ENCODE measurements around the gene NPRL2. TPM values are rescaled to one million over a fixed set of nuclear protein-coding genes. Genes with fewer than 3 reads are reported as not detected.

Gene NPRL2
- total and polyA plus RNA-seq, 2 of the 13 experiments (the other 11 are each of a cell fraction or from before 2014, with no cell fraction given) = 30.6 to 51.4 TPM

DNA sequence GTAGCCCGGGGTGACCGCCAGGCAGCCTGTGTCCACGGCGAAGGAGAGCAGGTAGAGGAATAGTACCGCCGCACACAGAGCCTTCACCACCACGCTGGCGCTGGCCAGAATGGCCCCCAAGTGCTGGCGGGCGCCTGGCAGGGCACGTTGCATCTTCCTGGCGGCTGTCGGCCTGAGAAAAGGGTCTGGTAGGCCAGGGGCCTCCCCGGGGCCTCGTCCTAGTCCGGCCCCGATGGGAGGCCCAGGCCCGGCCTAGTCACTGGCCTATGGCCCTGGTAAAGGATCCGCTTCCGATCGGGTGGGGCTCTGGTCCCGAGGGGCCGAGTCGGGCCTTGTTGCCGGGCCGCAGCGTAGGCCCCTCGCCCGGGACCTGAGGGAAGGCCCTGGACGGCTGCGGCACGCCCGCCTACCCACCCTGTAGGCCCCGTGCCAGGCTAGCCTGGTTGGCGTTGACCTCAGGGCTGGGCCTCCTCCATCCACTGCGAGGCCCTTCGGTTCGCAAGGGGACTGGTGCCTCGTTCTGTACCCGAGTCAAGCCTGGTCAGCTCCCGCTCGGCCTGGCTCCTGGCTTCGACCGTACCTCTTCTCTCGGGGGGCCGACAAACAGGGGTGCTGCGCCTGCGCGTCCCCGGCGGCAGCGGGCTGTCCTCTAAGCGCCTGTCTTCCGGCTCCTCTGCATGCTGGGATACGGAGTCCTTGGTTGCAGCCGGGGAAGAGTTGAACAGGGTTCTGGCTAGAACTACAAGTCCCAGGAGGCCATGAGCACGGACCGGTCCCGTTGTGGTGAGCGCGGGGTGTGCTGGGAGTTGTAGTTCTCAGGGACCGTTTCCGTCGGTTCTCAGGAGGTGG is 8.6 kb upstream of the NPRL2 start, which contains the start of gene TMEM115 (continued):
- no peak; the same call in 1 of the 2 replicates for TF ChIP-seq ZNF33B (CRISPR knock-in tag; IDR thresholded peaks at IDR 0.05)
- no peak for TF ChIP-seq ZNF207 (IDR thresholded peaks at IDR 0.05; ENCODE audit: borderline replicate concordance)
- 0 out of 2 replicates have a peak, but pooled peaks have one; percentile 71 for TF ChIP-seq ZIK1 (CRISPR knock-in tag; IDR thresholded peaks at IDR 0.05; ENCODE audit: borderline replicate concordance, low read depth)
- TF ChIP-seq, protein P1, sequence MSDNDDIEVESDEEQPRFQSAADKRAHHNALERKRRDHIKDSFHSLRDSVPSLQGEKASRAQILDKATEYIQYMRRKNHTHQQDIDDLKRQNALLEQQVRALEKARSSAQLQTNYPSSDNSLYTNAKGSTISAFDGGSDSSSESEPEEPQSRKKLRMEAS (IDR thresholded peaks at IDR 0.05) = peak; percentile 78
- TF ChIP-seq ZNF451 (CRISPR knock-in tag; IDR thresholded peaks at IDR 0.05) = 0 out of 2 replicates have a peak, but pooled peaks have one; percentile 79
- peak; percentile 81 for TF ChIP-seq AKAP8 (CRISPR knock-in tag; IDR thresholded peaks at IDR 0.05)
- TF ChIP-seq ZNF713 (CRISPR knock-in tag; IDR thresholded peaks at IDR 0.05) = 0 out of 2 replicates have a peak, but pooled peaks have one; percentile 81
- TF ChIP-seq, protein P2, sequence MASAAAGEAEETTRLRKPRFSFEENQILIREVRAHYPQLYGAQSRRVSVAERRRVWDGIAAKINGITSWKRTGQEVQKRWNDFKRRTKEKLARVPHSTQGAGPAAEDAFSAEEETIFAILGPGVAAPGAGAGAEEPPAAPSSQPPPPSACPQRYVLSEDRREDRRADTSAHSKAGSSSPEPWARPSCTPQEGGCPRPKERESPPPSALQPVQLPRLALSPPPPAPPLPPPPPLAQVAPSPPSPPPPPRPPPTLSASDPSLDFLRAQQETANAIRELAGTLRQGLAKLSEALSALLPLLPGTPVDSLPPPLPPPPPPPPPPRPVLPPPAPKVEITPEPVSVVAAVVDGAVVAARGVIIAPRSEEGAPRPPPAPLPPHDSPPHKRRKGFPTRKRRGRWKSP (CRISPR knock-in tag; IDR thresholded peaks at IDR 0.05) = 0 out of 2 replicates have a peak, but pooled peaks have one; percentile 82
- TF ChIP-seq, protein P3, sequence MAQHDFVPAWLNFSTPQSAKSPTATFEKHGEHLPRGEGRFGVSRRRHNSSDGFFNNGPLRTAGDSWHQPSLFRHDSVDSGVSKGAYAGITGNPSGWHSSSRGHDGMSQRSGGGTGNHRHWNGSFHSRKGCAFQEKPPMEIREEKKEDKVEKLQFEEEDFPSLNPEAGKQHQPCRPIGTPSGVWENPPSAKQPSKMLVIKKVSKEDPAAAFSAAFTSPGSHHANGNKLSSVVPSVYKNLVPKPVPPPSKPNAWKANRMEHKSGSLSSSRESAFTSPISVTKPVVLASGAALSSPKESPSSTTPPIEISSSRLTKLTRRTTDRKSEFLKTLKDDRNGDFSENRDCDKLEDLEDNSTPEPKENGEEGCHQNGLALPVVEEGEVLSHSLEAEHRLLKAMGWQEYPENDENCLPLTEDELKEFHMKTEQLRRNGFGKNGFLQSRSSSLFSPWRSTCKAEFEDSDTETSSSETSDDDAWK (CRISPR knock-in tag; IDR thresholded peaks at IDR 0.05) = no peak
- peak; percentile 95 for TF ChIP-seq CBFB (CRISPR knock-in tag; IDR thresholded peaks at IDR 0.05)
- TF ChIP-seq ZNF382 (CRISPR knock-in tag; IDR thresholded peaks at IDR 0.05; ENCODE audit: borderline replicate concordance) = no peak
- TF ChIP-seq IRX3 (CRISPR knock-in tag; IDR thresholded peaks at IDR 0.05; ENCODE audit: borderline replicate concordance, low read depth) = 0 out of 2 replicates have a peak, but pooled peaks have one; percentile 24
- TF ChIP-seq, protein P4, sequence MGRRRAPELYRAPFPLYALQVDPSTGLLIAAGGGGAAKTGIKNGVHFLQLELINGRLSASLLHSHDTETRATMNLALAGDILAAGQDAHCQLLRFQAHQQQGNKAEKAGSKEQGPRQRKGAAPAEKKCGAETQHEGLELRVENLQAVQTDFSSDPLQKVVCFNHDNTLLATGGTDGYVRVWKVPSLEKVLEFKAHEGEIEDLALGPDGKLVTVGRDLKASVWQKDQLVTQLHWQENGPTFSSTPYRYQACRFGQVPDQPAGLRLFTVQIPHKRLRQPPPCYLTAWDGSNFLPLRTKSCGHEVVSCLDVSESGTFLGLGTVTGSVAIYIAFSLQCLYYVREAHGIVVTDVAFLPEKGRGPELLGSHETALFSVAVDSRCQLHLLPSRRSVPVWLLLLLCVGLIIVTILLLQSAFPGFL (CRISPR knock-in tag; IDR thresholded peaks at IDR 0.05) = no peak
- TF ChIP-seq ZBTB7A (CRISPR knock-in tag; IDR thresholded peaks at IDR 0.05) = 0 out of 2 replicates have a peak, but pooled peaks have one; percentile 34
- TF ChIP-seq, protein P5, sequence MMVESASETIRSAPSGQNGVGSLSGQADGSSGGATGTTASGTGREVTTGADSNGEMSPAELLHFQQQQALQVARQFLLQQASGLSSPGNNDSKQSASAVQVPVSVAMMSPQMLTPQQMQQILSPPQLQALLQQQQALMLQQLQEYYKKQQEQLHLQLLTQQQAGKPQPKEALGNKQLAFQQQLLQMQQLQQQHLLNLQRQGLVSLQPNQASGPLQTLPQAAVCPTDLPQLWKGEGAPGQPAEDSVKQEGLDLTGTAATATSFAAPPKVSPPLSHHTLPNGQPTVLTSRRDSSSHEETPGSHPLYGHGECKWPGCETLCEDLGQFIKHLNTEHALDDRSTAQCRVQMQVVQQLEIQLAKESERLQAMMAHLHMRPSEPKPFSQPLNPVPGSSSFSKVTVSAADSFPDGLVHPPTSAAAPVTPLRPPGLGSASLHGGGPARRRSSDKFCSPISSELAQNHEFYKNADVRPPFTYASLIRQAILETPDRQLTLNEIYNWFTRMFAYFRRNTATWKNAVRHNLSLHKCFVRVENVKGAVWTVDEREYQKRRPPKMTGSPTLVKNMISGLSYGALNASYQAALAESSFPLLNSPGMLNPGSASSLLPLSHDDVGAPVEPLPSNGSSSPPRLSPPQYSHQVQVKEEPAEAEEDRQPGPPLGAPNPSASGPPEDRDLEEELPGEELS (CRISPR knock-in tag; IDR thresholded peaks at IDR 0.05) = peak; percentile 32; the same call in 1 of the 2 replicates
- peak; percentile 62; the same call in 1 of the 2 replicates for TF ChIP-seq CHD2 (IDR thresholded peaks at IDR 0.05; ENCODE audit: low read depth, low read length)
- TF ChIP-seq MAFF (IDR thresholded peaks at IDR 0.05; ENCODE audit: low read depth, low read length) = no peak
- TF ChIP-seq ZNF383 (CRISPR knock-in tag; IDR thresholded peaks at IDR 0.05; ENCODE audit: borderline replicate concordance) = peak; percentile 64; the same call in 1 of the 2 replicates
- TF ChIP-seq PAX8 (CRISPR knock-in tag; IDR thresholded peaks at IDR 0.05; ENCODE audit: borderline replicate concordance) = peak; percentile 61; the same call in 1 of the 2 replicates
- TF ChIP-seq NR2F1 (CRISPR knock-in tag; IDR thresholded peaks at IDR 0.05) = no peak
- peak; percentile 25; the same call in 1 of the 2 replicates for TF ChIP-seq BCL6 (CRISPR knock-in tag; IDR thresholded peaks at IDR 0.05)
- peak; percentile 89 for TF ChIP-seq ZNF430 (CRISPR knock-in tag; IDR thresholded peaks at IDR 0.05)
- no peak for TF ChIP-seq HNF4A (CRISPR knock-in tag; IDR thresholded peaks at IDR 0.05)

Measured in HepG2 (cell line).